DMS53 (cell line): ENCODE results near the gene FHL1.
"Not testable (repeated sequence)": the region's sequence is repeated elsewhere in the genome, so short reads cannot be mapped to it uniquely, and the experiment has no call there.

Experiments used
- DNase-seq: peaks from one replicate; lab custom pipeline; 2025; lab: John Stamatoyannopoulos, UW

FHL1 gene

GRCh38 chrX:136209016-136209738, 61.8 kb downstream of the FHL1 start:
- DNase-seq = peak; percentile 78

GRCh38 chrX:136209751-136210150, 62.4 kb downstream of the FHL1 start:
- peak; percentile 49 for DNase-seq

DNA sequence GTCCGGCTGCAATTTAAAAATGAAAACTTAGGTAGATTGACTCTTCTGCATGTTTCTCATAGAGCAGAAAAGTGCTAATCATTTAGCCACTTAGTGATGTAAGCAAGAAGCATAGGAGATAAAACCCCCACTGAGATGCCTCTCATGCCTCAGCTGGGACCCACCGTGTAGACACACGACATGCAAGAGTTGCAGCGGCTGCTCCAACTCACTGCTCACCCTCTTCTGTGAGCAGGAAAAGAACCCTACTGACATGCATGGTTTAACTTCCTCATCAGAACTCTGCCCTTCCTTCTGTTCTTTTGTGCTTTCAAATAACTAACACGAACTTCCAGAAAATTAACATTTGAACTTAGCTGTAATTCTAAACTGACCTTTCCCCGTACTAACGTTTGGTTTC, 62.9 kb downstream of the FHL1 start:
- DNase-seq = peak; percentile 4

DNA sequence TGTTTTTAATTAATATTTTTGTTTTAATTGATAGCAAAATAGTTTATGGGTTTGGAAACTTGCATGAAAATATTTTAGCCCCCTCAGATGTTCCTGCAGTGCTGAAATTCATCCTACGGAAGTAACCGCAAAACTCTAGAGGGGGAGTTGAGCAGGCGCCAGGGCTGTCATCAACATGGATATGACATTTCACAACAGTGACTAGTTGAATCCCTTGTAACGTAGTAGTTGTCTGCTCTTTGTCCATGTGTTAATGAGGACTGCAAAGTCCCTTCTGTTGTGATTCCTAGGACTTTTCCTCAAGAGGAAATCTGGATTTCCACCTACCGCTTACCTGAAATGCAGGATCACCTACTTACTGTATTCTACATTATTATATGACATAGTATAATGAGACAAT, 63.5 kb downstream of the FHL1 start:
- DNase-seq = no peak

DNA sequence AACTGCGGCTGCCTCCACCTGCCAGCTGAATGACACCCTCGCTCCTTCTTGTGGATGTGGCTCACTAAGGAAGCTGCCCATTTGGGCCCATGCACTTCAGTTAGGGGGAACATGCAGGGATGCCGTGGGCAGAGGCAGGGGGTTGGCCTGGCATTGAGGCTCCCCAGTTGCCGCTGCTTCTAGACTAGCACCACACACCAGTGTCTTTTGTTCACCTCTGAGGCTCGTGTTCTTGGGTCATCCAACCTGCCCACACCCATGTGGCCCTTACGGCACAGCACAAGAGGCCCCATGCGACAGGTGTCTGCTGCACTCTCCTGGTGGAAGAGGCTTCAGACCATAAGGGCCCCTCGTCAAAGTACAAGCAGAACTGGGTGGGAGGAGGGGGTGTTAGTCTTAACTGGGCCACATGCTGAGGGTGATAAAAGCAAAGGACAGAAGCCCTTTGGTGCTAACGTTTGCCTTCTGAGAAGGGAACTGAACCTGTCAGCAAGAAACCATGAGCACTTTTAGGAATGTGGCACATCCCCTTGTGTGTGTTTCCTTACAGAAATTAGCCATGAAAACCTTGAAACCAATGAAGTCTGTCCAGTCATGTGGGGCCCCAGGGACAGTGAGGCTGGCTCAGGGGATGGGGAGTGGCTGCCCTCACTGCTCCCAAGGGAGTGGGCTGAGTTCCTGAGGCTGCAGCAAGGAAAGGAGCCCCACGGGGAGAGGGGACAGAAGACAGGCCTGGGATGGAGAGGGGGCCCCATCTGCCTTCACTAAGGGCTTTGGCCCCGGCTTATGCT, 64.6 kb downstream of the FHL1 start:
- no peak for DNase-seq

DNA sequence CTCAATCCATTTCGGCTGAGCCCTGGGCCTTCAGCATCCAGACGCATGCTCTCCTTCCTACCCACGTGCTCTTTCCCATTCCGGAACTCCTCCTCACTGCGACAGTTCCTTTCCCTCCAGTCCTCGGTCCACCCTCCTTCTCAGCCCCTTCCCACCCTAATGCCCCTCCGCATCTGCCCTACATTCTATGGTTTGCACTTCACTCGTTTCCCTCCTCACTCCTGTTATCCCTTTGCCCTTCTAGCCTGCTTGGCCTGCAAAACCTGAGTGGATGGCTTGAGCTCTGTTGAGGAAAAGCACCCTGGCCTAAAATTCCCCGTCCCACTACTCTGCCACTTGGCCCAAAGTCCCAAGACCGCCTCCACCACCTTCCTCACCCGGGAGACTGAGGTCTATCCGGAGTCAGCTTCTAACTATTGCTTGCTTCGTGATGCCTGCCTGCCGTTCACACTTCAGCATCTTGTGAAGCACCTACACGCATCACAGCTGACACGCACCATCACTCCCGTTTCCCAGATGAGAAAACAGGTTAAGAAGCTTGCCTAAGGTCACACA, 65.3 kb downstream of the FHL1 start:
- no peak for DNase-seq

GRCh38 chrX:136214551-136214950, 67.2 kb downstream of the FHL1 start:
- DNase-seq = no peak

- DNase-seq = no peak
Observed at GRCh38 chrX:136215559-136215958, 68.2 kb downstream of the FHL1 start.

DNA sequence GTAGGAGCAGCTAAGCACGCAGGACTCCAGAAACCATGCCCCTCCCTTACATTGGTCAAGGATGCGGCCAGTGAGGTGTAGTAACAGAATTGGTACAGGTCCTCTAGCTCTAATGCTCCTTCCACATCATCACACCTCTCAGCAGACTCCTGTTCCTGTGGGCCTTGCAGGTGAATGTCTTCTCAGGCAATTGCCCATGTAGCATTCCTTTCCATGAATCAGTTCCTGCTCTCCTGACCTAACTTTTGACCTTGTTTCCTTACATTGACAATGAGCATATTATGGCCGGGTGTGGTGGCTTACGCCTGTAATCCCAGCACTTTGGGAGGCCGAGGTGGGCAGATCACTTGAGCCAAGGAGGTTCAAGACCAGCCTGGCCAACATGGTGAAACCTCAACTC, 72.6 kb downstream of the FHL1 start:
- no peak for DNase-seq

GRCh38 chrX:136220540-136220939, 73.2 kb downstream of the FHL1 start:
- DNase-seq = peak; percentile 72

DNA sequence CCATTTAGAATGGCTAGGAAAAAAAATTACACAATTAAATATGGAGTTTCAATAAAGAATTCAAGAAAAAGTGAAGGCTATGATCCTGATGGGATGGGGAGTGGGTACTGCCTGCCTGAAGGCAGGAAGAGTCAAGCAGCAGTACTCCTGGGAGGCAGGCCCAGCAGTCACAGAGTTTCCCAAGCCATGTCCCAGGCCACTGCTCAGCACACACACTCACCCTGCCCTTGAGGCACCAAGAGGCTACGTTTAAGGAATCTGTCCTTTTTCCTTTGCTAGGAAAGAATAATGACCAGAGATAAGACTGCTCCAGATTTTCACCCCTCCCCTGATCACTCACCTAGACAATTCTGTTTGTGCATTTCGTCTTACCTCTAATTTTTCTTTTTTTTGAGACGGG, 73.6 kb downstream of the FHL1 start:
- DNase-seq = no peak

- DNase-seq = no peak
Observed at GRCh38 chrX:136221851-136222513, 74.6 kb downstream of the FHL1 start.

DNA sequence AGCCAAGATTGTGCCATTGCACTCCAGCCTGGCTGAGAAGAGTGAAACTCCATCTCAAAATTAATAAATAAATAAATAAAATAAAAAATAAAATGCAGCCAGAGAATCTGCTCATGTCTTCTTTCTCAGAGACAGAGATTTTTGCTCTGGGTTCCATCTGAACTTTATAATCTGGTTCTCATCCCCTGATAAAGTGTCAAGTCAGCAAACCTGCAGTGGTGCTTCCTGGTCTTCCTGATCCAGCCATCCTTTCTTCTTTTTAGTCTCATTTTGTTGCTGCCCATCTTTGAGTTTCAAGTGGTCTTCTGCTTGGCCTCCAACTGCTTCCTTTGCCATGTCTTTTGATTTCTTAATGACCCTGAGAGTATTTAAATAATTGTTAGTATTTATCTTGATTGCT, 79.7 kb downstream of the FHL1 start:
- DNase-seq = no peak

- peak; percentile 5 for DNase-seq
Observed at GRCh38 chrX:136227948-136228838, 80.9 kb downstream of the FHL1 start.

DNA sequence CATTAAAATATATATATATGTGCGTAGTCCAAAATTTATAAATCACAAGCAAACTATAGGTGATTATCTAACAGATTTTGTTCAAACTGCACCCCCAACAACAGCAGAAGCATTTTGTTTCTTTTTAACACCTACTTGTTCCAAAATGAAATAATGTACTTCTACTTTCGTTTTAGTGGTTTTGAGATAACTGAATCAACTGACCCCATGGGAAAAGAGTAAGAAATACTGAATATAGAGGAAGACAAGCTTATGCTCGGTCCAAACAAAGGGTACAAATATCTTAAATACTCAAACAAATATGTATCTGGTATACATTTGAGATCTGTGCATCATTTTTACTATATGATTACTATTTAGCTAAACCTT, 81.5 kb downstream of the FHL1 start:
- DNase-seq = no peak

GRCh38 chrX:136237074-136237473, 89.7 kb downstream of the FHL1 start:
- DNase-seq = no peak

- not testable (repeated sequence) for DNase-seq
Observed at GRCh38 chrX:136237849-136238248, 90.5 kb downstream of the FHL1 start.

- DNase-seq = no peak
Observed at GRCh38 chrX:136246201-136246600, 98.9 kb downstream of the FHL1 start.

DNA sequence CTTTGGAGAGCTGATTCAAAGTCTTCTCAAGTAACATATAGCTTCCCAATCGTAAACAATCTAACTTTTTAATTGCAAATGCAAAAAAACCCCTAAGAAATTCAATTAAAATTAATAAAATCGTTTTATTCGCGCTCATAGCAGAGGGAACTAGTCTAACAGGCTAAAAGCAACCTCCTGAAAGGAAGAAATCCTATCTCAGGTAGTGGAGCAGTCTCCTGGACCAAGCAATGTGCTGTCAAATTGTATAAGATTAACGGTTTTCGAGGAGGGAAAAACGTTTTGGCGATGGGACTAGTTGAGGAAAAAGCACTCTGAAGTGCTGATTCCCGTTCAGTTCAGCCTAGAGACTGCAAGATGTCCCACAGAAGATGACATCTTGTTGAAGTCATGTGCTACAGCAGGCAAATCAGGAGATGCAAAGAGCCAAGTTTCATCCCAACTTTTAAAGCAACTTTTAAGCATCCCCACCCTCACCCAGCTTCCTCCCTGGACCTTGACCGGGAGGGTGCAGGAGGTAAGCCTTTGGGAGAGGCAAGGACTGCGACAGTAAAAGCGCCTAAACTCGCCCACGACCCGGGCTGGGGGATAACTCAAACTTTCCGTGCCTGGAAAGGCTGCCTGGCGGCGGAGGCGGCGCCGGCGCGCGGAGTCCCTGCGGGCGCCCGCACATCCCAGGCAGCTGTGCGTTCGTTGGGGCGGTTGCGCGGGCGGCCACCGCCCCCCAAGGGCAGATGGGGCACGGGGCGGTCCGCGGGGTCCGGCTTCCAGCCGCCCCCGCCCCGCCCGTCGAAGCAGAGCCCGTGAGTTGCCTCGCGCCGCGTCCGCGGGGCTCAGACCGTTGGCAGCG, 103.1 kb downstream of the FHL1 start:
- DNase-seq = peak; percentile 25

GRCh38 chrX:136251041-136251991, 104.0 kb downstream of the FHL1 start, which contains the start of gene MAP7D3:
Gene MAP7D3 (minus strand): TSS chrX:136251400. CDS start chrX:136251358, 42 bp downstream.
- peak; percentile 82 for DNase-seq
